GM21360 (cell line): ENCODE measurements around the gene RSPH6A.

Experiments
- ATAC-seq: cut with Tn5 transposase; IDR thresholded peaks from one replicate; pipeline ENCODE4 v1.9.1; 2021; ENCODE audit warnings: mild to moderate bottlenecking, moderate library complexity; ENCODE audit not compliant: unreplicated experiment

Gene RSPH6A

GRCh38 chr19:45825917-45826893, 11.1 kb upstream of the RSPH6A start:
- no peak for ATAC-seq

GRCh38 chr19:45825263-45825605, 10.1 kb upstream of the RSPH6A start:
- no peak for ATAC-seq

- ATAC-seq = no peak
Observed at GRCh38 chr19:45824531-45825262, 9.6 kb upstream of the RSPH6A start.

GRCh38 chr19:45824041-45824471, 8.9 kb upstream of the RSPH6A start:
- no peak for ATAC-seq

- no peak for ATAC-seq
Observed at GRCh38 chr19:45823182-45823581, 8.1 kb upstream of the RSPH6A start.

- no peak for ATAC-seq
Observed at GRCh38 chr19:45822716-45823115, 7.6 kb upstream of the RSPH6A start.

GRCh38 chr19:45821570-45821969, 6.5 kb upstream of the RSPH6A start:
- no peak for ATAC-seq

GRCh38 chr19:45821103-45821521, 6.0 kb upstream of the RSPH6A start:
- no peak for ATAC-seq

GRCh38 chr19:45820413-45821102, 5.5 kb upstream of the RSPH6A start:
- ATAC-seq = no peak

GRCh38 chr19:45819769-45820168, 4.7 kb upstream of the RSPH6A start:
- no peak for ATAC-seq

- ATAC-seq = no peak
Observed at GRCh38 chr19:45817725-45818301, 2.7 kb upstream of the RSPH6A start.

GRCh38 chr19:45817010-45817724, 2.1 kb upstream of the RSPH6A start:
- peak; percentile 85 for ATAC-seq

- no peak for ATAC-seq
Observed at GRCh38 chr19:45816236-45817009, 1.3 kb upstream of the RSPH6A start.

GRCh38 chr19:45815481-45816216, 541 bp upstream of the RSPH6A start:
- ATAC-seq = no peak

GRCh38 chr19:45814166-45814780, 835 bp downstream of the RSPH6A start:
- no peak for ATAC-seq

- no peak for ATAC-seq
Observed at GRCh38 chr19:45812297-45812696, 2.8 kb downstream of the RSPH6A start.

GRCh38 chr19:45809643-45810159, 5.4 kb downstream of the RSPH6A start:
- ATAC-seq = no peak

GRCh38 chr19:45805719-45806118, 9.4 kb downstream of the RSPH6A start:
- ATAC-seq = no peak

- ATAC-seq = no peak
Observed at GRCh38 chr19:45804959-45805230, 10.2 kb downstream of the RSPH6A start.
